GM12875 (cell line): ENCODE data around the gene CMYA5.
A peak's percentile ranks its signal among the peaks of the same experiment; 100 is the strongest.

ENCODE experiments used
- H3K4me3 ChIP-seq: one replicate; pipeline ENCODE4 v1.5.1; 2011; ENCODE audit warnings: low read depth, low read length, control low read depth
- CTCF ChIP-seq: IDR thresholded peaks from 2 replicates; pipeline ENCODE4 v1.5.1; 2011; ENCODE audit warnings: low read depth, mild to moderate bottlenecking, control low read depth, inconsistent platforms, low read length, moderate library complexity, borderline replicate concordance; ENCODE audit not compliant: insufficient read depth

Gene CMYA5

GRCh38 chr5:79827159-79827629 is 137.6 kb downstream of the CMYA5 start:
- H3K4me3 ChIP-seq = no peak overlapping the region
- TF ChIP-seq CTCF = no peak

GRCh38 chr5:79829260-79829659 is 139.6 kb downstream of the CMYA5 start:
- H3K4me3 ChIP-seq = no peak overlapping the region
- TF ChIP-seq CTCF = peak; percentile 55

GRCh38 chr5:79831381-79832309 is 142.0 kb downstream of the CMYA5 start:
- no peak overlapping the region for H3K4me3 ChIP-seq
- no peak for TF ChIP-seq CTCF

- TF ChIP-seq CTCF = no peak
- H3K4me3 ChIP-seq = no peak overlapping the region
These were observed 143.3 kb downstream of the CMYA5 start for GRCh38 chr5:79832911-79833310.

GRCh38 chr5:79834098-79834753 is 144.6 kb downstream of the CMYA5 start:
- H3K4me3 ChIP-seq = no peak overlapping the region
- no peak for TF ChIP-seq CTCF

GRCh38 chr5:79834754-79835714 is 145.4 kb downstream of the CMYA5 start:
- H3K4me3 ChIP-seq = no peak overlapping the region
- no peak for TF ChIP-seq CTCF
